ENCODE results near the gene FAM13A. TPM values are rescaled to one million over a fixed set of nuclear protein-coding genes. Genes with fewer than 3 reads are reported as not detected.

FAM13A gene
- polyA plus RNA-seq, 1 donor from 2014 or later: 4.0 TPM

GRCh38 chr4:88775529-88775928, 281.5 kb downstream of the FAM13A start:
- H3K27me3 ChIP-seq (ENCODE audit: insufficient read depth, low read depth, low read length): no peaks in the 10 kb centered on the region
- H3K9me3 ChIP-seq (ENCODE audit: low read length): no peaks in the 10 kb centered on the region
- H2AFZ ChIP-seq (ENCODE audit: low read depth, low read length): no peak overlapping the region
- H3K4me2 ChIP-seq (ENCODE audit: low read length): no peak overlapping the region
- H3K9ac ChIP-seq (ENCODE audit: low read length): no peak overlapping the region
- no peaks in the 10 kb centered on the region for H3F3A ChIP-seq (ENCODE audit: insufficient read depth, low read length, poor library complexity, severe bottlenecking)
- H3K4me3 ChIP-seq (ENCODE audit: low read length): no peak overlapping the region
- H3K27ac ChIP-seq (ENCODE audit: low read length): no peak overlapping the region
- H3K36me3 ChIP-seq (ENCODE audit: insufficient read depth, low read length): no peaks in the 10 kb centered on the region
- no peaks in the 10 kb centered on the region for H4K20me1 ChIP-seq (ENCODE audit: insufficient read depth)
- no peaks in the 10 kb centered on the region for H3K9me2 ChIP-seq (ENCODE audit: insufficient read depth, low read length)
- no peaks in the 10 kb centered on the region for H3K79me2 ChIP-seq (replicated peaks; ENCODE audit: insufficient read depth, low read length)
- TF ChIP-seq SMC3 (conservative IDR thresholded peaks at IDR 0.05; ENCODE audit: poor library complexity): no peak
- TF ChIP-seq MXI1 (conservative IDR thresholded peaks at IDR 0.05; ENCODE audit: poor library complexity, severe bottlenecking): no peak
- no peak for TF ChIP-seq EP300 (conservative IDR thresholded peaks at IDR 0.05; ENCODE audit: poor library complexity, severe bottlenecking)
- TF ChIP-seq POLR2AphosphoS5 (IDR thresholded peaks at IDR 0.05): no peak
- no peak for TF ChIP-seq EZH2 (IDR thresholded peaks at IDR 0.05; ENCODE audit: borderline replicate concordance, insufficient read depth, low read length, poor library complexity, severe bottlenecking)
- TF ChIP-seq, protein P1, sequence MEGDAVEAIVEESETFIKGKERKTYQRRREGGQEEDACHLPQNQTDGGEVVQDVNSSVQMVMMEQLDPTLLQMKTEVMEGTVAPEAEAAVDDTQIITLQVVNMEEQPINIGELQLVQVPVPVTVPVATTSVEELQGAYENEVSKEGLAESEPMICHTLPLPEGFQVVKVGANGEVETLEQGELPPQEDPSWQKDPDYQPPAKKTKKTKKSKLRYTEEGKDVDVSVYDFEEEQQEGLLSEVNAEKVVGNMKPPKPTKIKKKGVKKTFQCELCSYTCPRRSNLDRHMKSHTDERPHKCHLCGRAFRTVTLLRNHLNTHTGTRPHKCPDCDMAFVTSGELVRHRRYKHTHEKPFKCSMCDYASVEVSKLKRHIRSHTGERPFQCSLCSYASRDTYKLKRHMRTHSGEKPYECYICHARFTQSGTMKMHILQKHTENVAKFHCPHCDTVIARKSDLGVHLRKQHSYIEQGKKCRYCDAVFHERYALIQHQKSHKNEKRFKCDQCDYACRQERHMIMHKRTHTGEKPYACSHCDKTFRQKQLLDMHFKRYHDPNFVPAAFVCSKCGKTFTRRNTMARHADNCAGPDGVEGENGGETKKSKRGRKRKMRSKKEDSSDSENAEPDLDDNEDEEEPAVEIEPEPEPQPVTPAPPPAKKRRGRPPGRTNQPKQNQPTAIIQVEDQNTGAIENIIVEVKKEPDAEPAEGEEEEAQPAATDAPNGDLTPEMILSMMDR (IDR thresholded peaks at IDR 0.05; ENCODE audit: poor library complexity, severe bottlenecking): no peak
- TF ChIP-seq RAD21 (conservative IDR thresholded peaks at IDR 0.05): no peak

DNA sequence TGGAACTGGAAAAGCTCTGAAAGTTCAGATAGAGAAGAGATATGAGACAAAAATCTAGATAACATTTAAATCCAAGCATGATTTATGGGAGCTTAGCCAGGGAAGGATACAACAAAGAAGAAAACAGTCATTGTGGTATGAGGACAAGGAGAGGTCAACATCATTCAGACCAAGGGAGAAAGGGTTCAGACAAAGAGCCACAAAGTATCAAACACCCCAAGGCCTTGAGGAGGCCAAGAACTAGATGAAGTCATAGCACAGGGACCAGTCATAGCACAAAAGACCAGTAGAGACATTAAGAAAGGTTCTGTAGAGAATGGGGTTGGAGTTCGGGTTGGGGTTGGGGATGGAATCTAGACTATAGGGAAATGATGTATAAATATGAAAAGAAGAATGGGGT, 282.0 kb downstream of the FAM13A start:
- Histone ChIP-seq H3K4me2 (ENCODE audit: low read length) (no peak overlapping the region), H3K79me2 (replicated peaks; ENCODE audit: insufficient read depth, low read length) (no peaks in the 10 kb centered on the region), H3K9me3 (ENCODE audit: low read length) (no peaks in the 10 kb centered on the region), H3F3A (ENCODE audit: insufficient read depth, low read length, poor library complexity, severe bottlenecking) (no peaks in the 10 kb centered on the region), H2AFZ (ENCODE audit: low read depth, low read length) (no peak overlapping the region), H3K27me3 (ENCODE audit: insufficient read depth, low read depth, low read length) (no peaks in the 10 kb centered on the region), H3K36me3 (ENCODE audit: insufficient read depth, low read length) (no peaks in the 10 kb centered on the region), H3K27ac (ENCODE audit: low read length) (no peak overlapping the region), H3K9me2 (ENCODE audit: insufficient read depth, low read length) (no peaks in the 10 kb centered on the region), H4K20me1 (ENCODE audit: insufficient read depth) (no peaks in the 10 kb centered on the region), H3K9ac (ENCODE audit: low read length) (no peak overlapping the region), H3K4me3 (ENCODE audit: low read length) (no peak overlapping the region)
- TF ChIP-seq SMC3 (conservative IDR thresholded peaks at IDR 0.05; ENCODE audit: poor library complexity) (no peak), POLR2AphosphoS5 (IDR thresholded peaks at IDR 0.05) (no peak), RAD21 (conservative IDR thresholded peaks at IDR 0.05) (no peak), EZH2 (IDR thresholded peaks at IDR 0.05; ENCODE audit: borderline replicate concordance, insufficient read depth, low read length, poor library complexity, severe bottlenecking) (no peak), EP300 (conservative IDR thresholded peaks at IDR 0.05; ENCODE audit: poor library complexity, severe bottlenecking) (no peak), MXI1 (conservative IDR thresholded peaks at IDR 0.05; ENCODE audit: poor library complexity, severe bottlenecking) (no peak), TAF1 (IDR thresholded peaks at IDR 0.05; ENCODE audit: low read depth) (no peak)
- TF ChIP-seq, protein P2, sequence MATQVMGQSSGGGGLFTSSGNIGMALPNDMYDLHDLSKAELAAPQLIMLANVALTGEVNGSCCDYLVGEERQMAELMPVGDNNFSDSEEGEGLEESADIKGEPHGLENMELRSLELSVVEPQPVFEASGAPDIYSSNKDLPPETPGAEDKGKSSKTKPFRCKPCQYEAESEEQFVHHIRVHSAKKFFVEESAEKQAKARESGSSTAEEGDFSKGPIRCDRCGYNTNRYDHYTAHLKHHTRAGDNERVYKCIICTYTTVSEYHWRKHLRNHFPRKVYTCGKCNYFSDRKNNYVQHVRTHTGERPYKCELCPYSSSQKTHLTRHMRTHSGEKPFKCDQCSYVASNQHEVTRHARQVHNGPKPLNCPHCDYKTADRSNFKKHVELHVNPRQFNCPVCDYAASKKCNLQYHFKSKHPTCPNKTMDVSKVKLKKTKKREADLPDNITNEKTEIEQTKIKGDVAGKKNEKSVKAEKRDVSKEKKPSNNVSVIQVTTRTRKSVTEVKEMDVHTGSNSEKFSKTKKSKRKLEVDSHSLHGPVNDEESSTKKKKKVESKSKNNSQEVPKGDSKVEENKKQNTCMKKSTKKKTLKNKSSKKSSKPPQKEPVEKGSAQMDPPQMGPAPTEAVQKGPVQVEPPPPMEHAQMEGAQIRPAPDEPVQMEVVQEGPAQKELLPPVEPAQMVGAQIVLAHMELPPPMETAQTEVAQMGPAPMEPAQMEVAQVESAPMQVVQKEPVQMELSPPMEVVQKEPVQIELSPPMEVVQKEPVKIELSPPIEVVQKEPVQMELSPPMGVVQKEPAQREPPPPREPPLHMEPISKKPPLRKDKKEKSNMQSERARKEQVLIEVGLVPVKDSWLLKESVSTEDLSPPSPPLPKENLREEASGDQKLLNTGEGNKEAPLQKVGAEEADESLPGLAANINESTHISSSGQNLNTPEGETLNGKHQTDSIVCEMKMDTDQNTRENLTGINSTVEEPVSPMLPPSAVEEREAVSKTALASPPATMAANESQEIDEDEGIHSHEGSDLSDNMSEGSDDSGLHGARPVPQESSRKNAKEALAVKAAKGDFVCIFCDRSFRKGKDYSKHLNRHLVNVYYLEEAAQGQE (IDR thresholded peaks at IDR 0.05; ENCODE audit: borderline replicate concordance): no peak
- TF ChIP-seq, protein P1 (IDR thresholded peaks at IDR 0.05; ENCODE audit: poor library complexity, severe bottlenecking): no peak
